ENCODE results near the gene SPRR5.
A peak's percentile ranks its signal among the peaks of the same experiment; 100 is the strongest.

The SPRR5 gene

DNA sequence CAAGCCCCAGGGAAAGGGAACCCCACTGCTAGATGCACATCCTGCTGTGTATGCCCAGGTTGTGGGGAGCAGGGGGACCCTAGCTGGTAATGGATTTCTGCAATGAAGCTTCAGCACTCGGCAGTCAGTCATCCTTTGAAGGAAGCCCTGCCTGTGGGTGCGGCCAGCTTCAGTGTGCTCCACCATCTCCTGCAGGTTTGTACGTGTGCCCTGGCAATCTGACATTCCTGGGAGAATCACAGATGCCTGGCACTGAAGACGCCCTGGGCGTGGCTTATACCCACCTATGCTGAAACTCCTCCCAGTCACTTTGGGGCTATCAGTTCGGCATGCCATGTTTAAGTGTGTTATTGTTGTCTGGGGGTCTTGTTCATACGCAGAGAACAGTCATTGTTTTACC, 6.8 kb downstream of the SPRR5 start:
- FAIRE-seq = no peak
- TF ChIP-seq POLR2AphosphoS5 (IDR thresholded peaks at IDR 0.05; ENCODE audit: low read depth, low read length) (no peak), POLR2A (IDR thresholded peaks at IDR 0.05; ENCODE audit: low read depth, low read length) (no peak), TAF1 (IDR thresholded peaks at IDR 0.05; ENCODE audit: borderline replicate concordance, low read depth, low read length) (no peak)
- DNase-seq (ENCODE audit: insufficient read length) = no peak

DNA sequence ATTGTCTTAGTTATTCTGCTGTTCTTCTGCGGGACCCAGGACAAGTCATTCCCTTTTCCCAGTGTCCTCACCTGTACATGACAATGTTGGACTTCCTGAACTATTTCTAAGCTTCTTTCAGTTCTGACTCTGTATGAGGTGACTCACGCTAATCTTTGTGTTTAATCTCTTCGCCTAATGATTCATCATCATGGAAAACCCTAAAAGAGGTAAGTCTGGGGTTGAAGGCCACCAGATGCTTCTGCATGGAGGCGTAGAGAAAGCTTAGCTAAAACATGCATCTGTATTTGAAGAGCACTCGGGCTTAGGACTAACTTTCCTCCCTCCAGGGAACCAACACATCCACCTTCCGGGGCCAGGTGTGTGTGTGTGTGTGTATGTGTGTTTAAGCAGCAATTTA, 7.4 kb downstream of the SPRR5 start:
- FAIRE-seq (no peak), DNase-seq (ENCODE audit: insufficient read length) (no peak)
- no peak for TF ChIP-seq POLR2A (IDR thresholded peaks at IDR 0.05; ENCODE audit: low read depth, low read length)
- no peak for TF ChIP-seq POLR2AphosphoS5 (IDR thresholded peaks at IDR 0.05; ENCODE audit: low read depth, low read length)
- TF ChIP-seq TAF1 (IDR thresholded peaks at IDR 0.05; ENCODE audit: borderline replicate concordance, low read depth, low read length) = no peak

DNA sequence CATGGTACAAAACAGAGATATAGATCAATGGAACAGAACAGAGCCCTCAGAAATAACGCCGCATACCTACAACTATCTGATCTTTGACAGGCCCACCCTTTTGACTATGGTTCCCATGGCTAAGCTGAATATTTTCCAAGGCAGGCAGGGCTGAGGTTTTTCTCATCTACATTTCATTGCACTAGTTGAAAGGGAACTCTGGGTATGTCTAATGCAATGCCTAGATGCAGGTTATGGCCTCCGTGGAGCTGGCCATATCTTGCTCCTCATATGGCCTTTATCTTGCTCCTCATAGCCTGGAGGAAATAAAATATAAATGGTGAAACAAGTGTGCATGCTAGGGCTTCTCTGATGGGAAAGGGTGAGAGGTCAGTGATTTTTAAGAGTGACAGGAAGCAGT, 10.6 kb downstream of the SPRR5 start:
- FAIRE-seq (no peak), DNase-seq (ENCODE audit: insufficient read length) (no peak)
- no peak for TF ChIP-seq POLR2A (IDR thresholded peaks at IDR 0.05; ENCODE audit: low read depth, low read length)
- no peak for TF ChIP-seq POLR2AphosphoS5 (IDR thresholded peaks at IDR 0.05; ENCODE audit: low read depth, low read length)
- TF ChIP-seq TAF1 (IDR thresholded peaks at IDR 0.05; ENCODE audit: borderline replicate concordance, low read depth, low read length) = no peak

DNA sequence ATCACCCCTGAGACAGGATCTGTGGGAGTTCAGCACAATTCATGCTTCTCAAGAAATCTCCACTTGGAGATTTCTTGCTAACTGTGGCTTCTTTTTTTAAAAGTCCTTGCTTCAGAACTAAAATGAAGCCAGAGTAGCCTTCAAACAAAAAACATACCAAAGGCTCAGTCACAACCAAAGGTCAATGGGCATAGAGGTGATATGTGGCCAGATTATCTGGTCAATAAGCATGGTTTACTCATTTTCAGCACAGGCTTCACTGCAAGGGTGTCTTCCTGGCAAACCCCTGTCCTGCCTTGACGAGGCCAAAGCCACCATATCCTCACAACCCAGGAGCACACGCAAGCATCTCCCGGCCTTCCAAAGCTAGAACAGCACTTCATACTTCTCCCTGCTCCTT, 12.3 kb downstream of the SPRR5 start:
- FAIRE-seq = no peak
- no peak for DNase-seq (ENCODE audit: insufficient read length)
- TF ChIP-seq POLR2A (IDR thresholded peaks at IDR 0.05; ENCODE audit: low read depth, low read length) (no peak), TAF1 (IDR thresholded peaks at IDR 0.05; ENCODE audit: borderline replicate concordance, low read depth, low read length) (no peak), POLR2AphosphoS5 (IDR thresholded peaks at IDR 0.05; ENCODE audit: low read depth, low read length) (no peak)

DNA sequence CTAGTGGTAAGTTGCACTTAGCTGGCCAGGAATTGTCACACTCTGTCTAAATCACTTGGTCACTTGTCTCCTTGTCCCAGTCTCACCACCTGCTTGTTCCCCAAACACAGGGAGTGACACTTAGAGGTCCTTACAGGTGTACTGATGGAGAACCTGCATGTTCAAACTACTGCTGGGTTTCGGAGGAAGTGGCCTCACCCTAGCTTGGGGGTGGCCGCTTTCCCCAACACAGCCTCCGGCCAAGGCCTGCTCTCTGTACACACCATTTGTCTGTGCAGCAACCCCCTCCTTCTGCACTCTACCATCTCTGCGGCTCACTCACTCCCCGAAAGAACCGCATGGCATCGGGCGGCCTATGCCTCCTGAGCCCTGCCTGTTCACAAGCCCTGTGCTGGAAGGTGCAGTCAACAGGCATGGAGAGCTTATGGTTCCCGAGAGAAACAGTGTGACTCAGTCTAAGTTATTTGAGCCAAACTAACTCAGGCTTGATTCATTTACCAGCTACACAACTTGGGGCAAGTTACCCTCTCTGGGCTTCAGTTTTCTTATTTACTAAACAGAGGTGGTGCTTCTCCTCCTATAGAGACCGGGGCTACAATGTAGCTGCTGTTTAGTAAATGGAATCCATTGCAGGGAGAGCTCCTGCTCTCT, 12.9 kb downstream of the SPRR5 start:
- TF ChIP-seq POLR2A (IDR thresholded peaks at IDR 0.05; ENCODE audit: low read depth, low read length) (no peak), TAF1 (IDR thresholded peaks at IDR 0.05; ENCODE audit: borderline replicate concordance, low read depth, low read length) (no peak), POLR2AphosphoS5 (IDR thresholded peaks at IDR 0.05; ENCODE audit: low read depth, low read length) (no peak)
- no peak for FAIRE-seq
- no peak for DNase-seq (ENCODE audit: insufficient read length)

DNA sequence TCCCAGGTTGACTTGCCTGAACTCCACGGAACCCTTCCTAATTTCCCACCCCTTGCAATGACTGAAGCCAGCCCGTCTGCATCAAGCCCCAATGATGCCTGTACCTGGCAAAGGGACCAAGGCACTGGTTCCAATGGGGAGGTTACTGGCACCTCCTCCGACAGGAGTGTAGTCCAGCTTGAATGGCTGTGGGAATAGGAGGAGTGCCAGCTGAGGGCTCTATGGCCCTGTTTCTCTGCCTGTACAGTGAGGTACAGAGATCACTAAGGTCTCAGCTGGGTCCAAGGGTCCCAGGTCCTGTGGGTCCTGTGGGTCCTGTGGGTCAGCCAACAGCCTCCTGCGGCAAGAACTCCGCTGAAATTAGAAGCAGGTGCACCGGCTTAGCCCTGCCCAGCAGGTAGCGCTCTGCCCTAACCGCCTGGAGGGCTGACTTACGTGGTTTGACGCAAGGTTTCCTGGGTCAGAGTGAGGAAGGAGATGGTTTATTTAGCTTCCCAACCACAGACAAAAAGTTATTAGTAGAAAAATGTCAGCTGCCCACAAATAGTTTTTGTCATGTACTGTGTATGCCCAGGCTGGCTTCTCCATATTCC, 13.5 kb downstream of the SPRR5 start:
- no peak for TF ChIP-seq TAF1 (IDR thresholded peaks at IDR 0.05; ENCODE audit: borderline replicate concordance, low read depth, low read length)
- TF ChIP-seq POLR2AphosphoS5 (IDR thresholded peaks at IDR 0.05; ENCODE audit: low read depth, low read length) = no peak
- TF ChIP-seq POLR2A (IDR thresholded peaks at IDR 0.05; ENCODE audit: low read depth, low read length) = no peak
- no peak for DNase-seq (ENCODE audit: insufficient read length)
- FAIRE-seq = peak; percentile 57

DNA sequence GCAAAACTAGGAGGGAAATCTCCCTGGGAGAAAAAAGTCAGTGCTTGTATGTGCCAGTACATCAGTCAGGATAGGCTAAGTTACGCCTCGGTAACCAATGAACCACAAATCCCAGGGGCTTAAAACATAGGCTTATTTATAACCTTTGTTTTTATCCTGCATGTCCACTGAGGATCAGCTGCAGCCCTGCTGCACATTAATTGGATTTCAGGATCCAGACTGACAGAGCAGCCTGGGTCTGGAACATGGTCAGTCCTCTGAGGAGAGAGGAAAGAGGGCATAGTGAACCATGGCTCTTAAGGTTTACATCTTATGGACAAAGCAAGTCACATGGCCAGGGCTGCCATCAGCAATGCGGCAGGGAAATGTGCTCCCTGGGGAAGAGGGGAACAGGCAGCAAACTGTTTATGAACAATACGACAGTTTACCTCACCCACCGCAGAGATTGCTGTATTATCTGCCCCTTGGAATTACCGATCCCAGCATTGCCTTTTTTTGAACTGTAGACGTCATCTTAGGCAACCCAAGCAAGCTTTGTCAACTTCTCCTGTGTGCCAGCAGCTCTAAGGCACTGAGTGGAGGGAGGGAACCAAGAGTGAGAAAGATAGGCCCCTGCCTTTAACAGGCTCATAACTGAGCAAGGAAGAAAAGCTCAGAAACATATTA, 14.4 kb downstream of the SPRR5 start:
- TF ChIP-seq POLR2AphosphoS5 (IDR thresholded peaks at IDR 0.05; ENCODE audit: low read depth, low read length) (no peak), POLR2A (IDR thresholded peaks at IDR 0.05; ENCODE audit: low read depth, low read length) (no peak), TAF1 (IDR thresholded peaks at IDR 0.05; ENCODE audit: borderline replicate concordance, low read depth, low read length) (no peak)
- DNase-seq (ENCODE audit: insufficient read length) (no peak), FAIRE-seq (no peak)

DNA sequence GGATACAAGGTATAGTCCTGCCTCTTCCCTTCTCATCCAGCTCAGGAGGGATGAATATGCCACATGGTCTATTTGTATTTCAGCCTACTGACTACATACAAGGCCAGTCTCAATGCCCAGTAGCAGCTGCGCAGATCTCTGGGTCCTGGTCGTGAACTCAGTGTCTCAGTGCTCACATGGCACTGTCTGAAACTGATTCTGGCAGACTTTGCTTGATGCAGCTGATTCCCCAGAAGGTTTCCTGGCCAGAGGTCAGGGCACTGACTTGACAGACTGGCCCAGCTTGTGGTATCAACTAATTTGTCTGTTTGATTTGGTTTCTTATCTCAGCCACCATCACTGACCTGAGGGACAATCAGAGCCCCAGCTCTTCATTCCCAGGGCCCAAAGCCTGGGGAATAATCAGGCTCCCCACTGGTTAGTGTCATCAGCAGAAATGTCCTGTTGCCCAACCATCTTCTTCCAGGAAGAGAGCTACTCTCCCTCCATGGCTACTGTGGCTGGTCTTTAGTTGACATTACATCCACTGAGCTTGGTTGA, 15.9 kb downstream of the SPRR5 start:
- TF ChIP-seq POLR2A (IDR thresholded peaks at IDR 0.05; ENCODE audit: low read depth, low read length) (no peak), TAF1 (IDR thresholded peaks at IDR 0.05; ENCODE audit: borderline replicate concordance, low read depth, low read length) (no peak), POLR2AphosphoS5 (IDR thresholded peaks at IDR 0.05; ENCODE audit: low read depth, low read length) (no peak)
- FAIRE-seq = no peak
- no peak for DNase-seq (ENCODE audit: insufficient read length)

DNA sequence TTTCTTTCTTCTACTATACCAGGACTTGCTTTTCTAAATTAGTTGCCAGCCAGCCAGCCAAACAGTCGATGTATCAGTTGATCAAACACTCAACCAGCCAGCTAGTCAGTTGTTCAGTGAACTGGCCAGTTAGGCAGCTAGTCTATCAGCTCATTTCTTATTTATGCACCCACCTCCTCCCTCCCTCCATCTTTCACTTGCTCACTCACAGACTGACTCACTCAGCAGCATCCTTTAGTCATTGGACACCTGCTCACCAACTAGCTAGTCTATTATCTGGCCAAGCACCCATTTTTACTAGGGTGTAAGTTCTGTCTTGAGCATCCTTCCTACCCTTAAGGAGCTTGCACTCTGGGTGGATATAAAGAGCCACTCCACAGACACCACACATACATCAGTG, 17.5 kb downstream of the SPRR5 start:
- FAIRE-seq = no peak
- TF ChIP-seq POLR2A (IDR thresholded peaks at IDR 0.05; ENCODE audit: low read depth, low read length) = no peak
- no peak for TF ChIP-seq POLR2AphosphoS5 (IDR thresholded peaks at IDR 0.05; ENCODE audit: low read depth, low read length)
- no peak for TF ChIP-seq TAF1 (IDR thresholded peaks at IDR 0.05; ENCODE audit: borderline replicate concordance, low read depth, low read length)
- no peak for DNase-seq (ENCODE audit: insufficient read length)

DNA sequence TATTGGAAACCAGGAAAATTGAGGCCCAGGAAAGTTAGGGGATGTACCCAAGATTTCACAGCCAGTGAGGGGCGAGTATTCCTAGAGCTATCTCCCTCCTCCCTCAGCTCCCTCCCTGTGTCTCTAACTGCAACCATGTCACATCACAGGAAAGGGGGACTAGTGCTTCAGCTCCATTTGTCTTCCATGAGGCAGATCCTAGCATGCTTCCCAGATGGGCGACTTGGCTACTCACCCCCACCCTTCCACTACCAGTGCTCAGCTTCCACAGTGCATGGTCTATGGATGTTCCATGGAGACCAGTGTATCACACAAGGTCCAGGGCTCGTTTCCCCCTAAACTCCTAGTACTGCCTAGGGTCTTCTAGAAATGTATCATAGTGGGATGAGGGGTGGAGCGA, 18.8 kb downstream of the SPRR5 start:
- TF ChIP-seq POLR2A (IDR thresholded peaks at IDR 0.05; ENCODE audit: low read depth, low read length) (no peak), TAF1 (IDR thresholded peaks at IDR 0.05; ENCODE audit: borderline replicate concordance, low read depth, low read length) (no peak), POLR2AphosphoS5 (IDR thresholded peaks at IDR 0.05; ENCODE audit: low read depth, low read length) (no peak)
- FAIRE-seq (peak; percentile 48), DNase-seq (ENCODE audit: insufficient read length) (no peak)

DNA sequence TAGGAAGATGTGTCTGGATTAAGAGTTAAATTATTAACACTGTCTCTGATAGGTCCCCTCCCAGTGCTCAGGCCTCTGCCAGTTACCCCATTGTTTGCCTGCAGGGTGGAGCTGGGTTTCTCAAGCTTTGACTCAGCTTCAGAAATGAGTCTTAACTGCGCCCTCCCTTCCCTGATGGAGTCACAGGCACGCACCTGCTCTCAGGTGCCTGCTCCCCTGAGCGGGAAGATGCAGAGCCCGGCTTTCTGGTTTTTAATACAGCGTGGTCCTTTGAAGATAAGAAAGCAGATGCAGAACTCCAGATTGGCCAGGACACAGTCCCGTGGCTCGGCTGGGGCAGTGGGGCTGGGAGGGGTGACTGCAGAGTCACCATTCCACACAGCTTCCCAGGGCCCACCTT, 20.2 kb downstream of the SPRR5 start:
- DNase-seq (ENCODE audit: insufficient read length) (no peak), FAIRE-seq (peak; percentile 54)
- TF ChIP-seq POLR2AphosphoS5 (IDR thresholded peaks at IDR 0.05; ENCODE audit: low read depth, low read length) (no peak), POLR2A (IDR thresholded peaks at IDR 0.05; ENCODE audit: low read depth, low read length) (no peak), TAF1 (IDR thresholded peaks at IDR 0.05; ENCODE audit: borderline replicate concordance, low read depth, low read length) (no peak)

Measured in GM12892 (cell line).